GM18508 (cell line): Measurements from ENCODE around the gene GPR15LG.

Experiments
- ATAC-seq: cut with Tn5 transposase; IDR thresholded peaks from one replicate; pipeline ENCODE4 v1.9.1; 2021; ENCODE audit warnings: moderate number of reproducible peaks; ENCODE audit not compliant: insufficient read depth, unreplicated experiment

GPR15LG gene

DNA sequence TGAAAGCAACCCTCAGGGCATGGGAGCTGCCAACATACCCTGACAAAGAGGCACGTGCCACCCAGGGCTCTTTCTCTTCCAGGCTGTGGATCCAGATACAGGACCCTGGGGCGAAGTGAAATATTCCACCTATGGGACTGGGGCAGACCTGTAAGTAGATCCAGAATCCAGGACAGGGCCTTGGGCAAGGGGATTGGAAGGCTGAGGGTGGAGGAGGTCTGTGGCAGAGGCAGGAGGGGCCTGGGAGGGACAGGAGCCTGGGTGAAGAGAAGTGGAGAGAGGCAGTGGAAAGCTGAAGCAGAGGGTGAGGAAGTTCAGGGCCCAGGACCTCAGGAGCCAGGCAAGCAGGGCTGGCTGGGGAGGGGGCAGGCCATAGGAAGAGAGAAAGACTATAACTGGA, 38.0 kb downstream of the GPR15LG start:
- ATAC-seq: no peak

DNA sequence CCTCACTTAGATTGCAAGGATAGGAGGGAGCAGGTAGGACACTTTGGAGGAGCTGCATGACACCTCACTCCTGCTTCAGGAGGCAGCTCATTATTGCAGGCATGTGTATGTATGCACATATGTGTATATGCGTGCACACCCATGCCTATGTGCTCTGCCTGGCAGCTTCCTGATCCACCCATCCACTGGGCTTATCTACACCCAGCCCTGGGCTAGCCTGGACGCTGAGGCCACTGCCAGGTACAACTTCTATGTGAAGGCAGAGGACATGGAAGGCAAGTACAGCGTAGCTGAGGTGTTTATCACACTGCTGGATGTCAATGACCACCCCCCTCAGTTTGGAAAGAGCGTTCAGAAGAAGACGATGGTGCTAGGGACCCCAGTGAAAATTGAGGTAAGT, 38.4 kb downstream of the GPR15LG start:
- no peak for ATAC-seq

DNA sequence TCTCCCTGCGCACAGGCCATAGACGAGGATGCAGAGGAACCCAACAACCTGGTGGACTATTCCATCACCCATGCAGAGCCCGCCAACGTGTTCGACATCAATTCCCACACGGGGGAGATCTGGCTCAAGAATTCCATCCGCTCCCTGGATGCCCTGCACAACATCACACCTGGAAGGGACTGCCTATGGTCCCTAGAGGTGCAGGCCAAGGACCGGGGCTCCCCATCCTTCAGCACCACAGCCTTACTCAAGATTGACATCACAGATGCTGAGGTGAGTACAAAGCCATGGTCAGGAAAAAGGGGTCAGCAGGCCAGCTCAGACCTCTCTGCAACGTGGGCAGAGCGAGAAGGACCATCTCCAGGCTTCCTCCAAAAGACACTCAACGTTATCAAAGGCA, 39.5 kb downstream of the GPR15LG start:
- ATAC-seq: no peak

DNA sequence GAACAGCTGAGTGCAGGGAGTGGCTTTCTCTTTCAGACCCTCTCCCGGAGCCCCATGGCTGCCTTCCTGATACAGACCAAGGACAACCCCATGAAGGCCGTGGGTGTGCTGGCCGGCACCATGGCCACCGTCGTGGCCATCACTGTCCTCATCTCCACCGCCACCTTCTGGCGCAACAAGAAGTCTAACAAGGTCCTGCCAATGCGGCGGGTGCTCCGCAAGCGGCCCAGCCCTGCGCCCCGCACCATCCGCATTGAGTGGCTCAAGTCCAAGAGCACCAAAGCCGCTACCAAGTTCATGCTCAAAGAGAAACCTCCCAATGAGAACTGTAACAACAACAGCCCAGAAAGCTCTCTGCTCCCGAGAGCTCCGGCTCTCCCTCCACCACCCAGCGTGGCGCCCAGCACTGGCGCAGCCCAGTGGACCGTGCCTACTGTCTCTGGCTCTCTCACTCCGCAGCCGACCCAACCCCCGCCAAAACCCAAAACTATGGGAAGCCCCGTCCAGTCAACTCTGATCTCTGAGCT, 40.5 kb downstream of the GPR15LG start:
- ATAC-seq: no peak

DNA sequence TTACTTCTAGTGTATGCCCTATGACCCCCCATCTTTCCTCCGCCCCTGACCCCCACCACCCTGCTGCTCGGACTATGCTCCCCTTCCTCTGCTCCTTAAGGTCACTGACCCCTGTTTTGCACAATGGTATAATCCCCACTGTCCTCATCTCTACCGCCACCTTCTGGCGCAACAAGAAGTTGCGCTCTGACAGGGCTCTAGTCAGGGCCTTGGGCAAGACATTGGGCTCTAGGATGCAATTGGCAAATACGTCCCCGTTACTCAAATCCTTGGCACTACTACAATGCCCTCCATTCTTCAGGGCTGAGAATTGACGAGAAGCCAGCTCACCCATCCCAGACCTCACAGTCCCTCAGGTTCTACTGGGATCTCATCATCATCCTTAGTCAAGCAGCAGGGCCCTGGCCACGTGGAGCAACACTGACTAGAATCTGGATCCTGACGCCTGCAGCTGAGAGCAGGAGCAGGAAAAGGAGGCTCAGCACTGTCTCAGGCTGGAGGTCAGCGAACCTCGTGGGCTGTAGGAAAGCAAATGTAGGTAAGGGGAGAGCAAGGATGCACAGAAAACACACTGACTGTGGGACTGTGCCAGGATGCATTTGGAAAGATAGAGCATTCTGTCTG, 41.1 kb downstream of the GPR15LG start:
- ATAC-seq: peak; percentile 89

DNA sequence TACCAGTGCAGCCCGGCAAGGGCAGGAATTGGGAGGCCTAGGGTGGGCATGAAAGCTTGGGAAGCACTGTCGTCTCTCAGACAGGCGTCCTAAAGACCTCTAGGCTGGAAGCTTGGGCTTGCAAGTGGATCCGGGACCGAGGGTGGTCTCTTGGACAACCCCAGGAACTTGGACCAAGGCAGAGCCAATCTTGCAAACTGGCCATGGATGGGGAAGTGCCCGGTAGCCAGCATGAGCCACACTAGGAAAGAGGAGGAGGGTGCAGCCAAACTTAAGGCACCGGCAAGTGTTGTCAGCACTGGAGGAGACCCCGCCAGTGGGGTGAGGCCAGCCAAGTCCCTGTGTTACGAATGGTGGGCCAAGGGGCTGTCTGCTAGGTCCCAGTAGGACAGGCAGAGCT, 43.2 kb downstream of the GPR15LG start:
- no peak for ATAC-seq

DNA sequence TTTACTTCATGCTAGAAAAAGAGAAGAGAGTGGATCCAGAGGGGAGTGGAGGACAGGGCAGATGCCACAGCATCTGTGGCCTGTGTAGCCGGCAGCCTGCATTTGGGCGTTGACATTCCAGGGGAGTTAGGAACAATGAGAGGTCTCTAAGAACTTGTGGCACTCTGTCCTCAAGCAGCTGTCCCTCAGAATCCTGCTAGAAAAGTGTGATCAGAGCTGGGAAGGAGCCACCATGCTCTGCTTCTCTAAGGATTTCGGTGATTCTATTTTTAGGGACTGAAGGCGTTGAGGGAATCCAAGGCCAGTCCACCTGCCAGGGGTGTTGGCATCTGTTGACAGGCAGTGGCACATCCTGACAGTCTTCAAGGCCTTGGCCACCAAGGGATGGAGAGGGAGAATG, 44.1 kb downstream of the GPR15LG start:
- no peak for ATAC-seq

DNA sequence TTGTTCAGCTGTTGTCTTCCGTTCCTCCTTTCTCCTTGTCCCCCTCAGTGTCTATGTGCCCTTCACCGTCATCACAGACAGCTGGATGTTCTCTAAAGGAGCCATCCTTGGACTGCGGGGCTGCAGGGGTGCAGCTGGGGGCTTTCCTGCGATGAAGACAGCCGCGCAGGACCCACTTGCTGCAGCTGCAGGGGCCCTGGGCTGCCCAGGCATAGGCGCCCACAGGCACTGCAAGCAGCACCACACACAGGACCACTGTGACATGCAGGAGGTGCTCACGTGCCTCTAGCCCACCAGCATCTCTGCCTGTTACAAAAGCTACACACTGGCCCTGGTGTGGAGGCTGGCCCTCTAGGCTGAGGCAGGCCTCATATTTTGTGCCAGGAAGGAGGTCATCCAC, 48.3 kb downstream of the GPR15LG start:
- ATAC-seq: no peak

DNA sequence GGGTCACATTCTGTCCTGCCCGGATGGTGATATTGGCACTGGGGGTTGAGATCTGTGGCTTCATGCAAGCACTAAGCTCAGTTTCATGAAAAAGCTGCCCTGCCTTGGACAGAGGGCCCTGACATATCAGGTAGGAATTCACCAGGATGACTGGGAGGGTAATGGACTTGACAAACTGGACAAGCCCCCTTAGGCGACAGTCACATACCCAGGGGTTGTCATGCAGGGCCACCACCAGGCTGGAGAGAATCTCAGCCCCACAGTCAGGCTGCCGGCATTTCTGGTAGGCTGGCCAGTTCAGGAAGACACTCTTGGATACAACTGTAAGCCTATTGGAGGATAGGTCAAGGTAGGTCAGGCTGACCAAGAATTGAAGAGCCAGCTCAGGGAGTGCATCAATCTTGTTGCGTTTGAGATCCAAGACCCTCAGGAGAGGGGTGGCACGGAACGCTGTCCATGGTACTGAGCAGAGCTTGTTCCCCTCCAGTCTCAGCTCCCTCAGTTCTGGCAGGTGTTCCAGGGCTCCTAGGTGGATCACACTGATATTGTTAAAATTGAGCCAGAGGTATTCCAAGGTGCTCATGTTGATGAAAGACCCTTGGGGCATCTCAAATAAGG, 50.9 kb downstream of the GPR15LG start:
- no peak for ATAC-seq

DNA sequence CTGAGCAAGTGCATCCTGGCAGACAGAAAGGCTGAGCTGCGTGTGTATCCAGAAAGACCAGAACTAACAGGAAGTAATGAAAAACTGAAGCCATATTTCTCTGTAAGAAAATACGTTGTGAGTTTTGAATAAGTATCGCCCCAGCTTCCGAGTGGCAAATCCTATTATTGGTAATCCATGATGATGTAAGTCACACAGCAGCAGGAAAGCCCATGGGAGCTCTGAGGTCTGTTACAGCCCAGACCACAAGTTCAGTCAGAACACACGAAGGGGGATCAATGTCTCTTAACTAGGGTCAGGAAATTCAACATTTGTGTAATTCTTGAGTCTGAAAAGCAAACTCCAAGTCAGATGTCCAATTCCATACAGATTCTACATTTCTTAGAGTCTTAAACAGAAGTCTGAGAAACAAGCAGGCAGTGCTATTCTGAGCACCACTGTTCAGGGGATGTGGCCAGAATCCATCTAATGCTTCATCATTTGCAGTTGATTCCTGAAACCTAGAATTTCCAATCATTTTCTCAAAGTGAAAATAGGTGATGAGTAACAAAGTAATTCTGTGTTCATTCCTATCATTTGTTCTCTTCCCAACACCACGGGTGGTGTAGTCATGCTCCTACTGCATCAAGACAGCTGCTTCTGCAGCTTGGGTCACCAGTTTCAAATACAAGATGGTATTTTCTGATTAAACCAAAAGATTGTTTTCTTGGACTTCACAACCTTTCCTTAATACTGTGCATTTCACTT, 52.0 kb downstream of the GPR15LG start, which contains the start of gene LRIT2:
Gene LRIT2 (minus strand): TSS at position 118 of the 747 bp plus-strand sequence. CDS start 24 bp downstream, at position 94.
- ATAC-seq: no peak

DNA sequence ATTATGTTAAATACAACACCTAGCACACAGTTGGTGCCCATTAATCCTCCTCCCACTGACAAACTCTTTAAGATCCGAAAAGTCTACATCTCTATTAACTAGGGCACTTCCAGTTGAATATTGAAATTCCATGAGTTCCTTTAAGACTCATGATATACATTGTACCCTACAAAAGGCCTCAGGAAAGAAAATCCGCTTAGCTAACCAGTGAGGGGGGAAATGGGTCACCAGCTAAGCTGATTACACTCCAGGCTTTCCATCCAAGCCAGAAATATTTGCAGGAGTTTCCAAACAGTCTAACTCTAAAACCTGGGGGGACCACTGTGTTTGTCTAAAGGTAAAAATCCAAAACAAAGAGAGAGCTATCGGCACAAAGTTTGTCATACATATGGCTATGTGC, 53.0 kb downstream of the GPR15LG start:
- ATAC-seq: no peak

DNA sequence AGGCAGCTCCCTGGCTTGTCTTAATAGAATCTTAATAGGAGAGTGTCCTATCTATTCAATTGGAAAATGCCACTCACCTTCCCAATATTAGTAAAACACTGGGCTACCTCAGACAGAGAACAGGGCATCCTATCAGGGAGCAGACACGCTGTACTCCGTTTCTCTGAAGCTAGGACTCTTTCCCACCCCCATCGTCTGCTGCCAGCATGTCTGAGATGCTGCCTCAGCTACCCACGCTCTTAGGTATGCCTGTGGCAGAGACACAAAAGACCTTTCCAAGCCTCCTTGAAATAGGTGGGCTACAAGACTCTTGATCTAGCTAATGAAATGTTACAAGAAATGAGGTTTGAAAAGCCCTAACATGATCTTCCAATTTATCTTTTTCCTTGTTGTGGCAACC, 54.2 kb downstream of the GPR15LG start:
- no peak for ATAC-seq

DNA sequence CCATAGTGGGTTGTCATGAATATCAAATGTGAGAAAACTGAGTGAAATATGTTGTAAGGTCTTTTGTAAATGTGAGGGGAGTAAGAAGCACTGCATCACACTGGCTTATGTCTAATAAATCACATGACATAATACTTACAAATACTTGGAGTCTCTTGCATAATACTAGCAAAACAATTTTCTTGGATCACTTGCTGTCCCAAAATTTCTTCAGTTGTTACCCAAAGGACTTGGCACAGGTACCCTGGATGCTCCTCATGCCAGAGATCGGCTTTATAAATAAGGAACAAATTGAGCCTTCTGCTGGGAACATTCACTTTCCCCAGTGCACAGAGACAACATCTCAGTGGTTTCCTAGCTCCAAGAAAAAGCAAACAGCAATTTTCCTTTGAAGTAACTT, 56.8 kb downstream of the GPR15LG start:
- no peak for ATAC-seq

DNA sequence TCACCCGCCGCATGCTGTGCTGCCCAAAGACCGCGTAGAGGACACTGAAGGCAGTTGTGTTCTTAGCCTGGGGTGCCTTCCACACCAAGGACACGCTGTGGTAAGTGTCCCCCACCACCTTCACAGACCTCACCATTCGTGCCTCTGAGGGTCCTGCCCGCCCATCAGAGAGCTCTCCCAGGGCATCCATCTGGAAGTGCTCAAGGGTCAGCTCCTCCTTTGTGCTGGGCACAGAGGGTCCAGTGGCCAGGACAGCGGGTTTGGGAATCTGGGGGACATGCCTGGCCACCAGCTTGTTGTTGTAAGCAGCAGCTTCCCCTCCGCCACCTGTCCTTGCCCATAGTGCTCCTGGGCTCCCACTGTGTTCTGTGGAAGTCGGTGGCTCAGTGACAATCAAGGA, 58.8 kb downstream of the GPR15LG start:
- ATAC-seq: no peak

DNA sequence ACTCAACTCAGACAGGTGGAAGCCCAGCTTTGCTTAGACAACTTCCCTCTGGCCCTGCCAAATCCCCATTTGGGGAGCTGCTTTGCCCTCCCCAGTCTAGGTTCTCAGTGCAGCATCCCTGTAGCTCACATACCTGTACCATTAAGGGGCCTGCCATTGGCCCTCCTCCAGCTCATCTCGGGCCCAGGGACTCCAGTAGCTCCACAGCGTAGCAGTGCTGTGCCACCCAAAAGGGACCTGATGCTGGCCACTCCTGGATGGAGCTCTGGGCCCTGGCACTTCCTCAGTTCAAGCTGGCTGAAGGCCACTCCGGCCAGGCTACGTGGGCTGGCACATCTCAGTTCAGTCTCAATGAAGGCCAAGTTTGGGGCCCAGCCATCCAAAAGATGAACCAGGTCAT, 60.3 kb downstream of the GPR15LG start:
- ATAC-seq: no peak

DNA sequence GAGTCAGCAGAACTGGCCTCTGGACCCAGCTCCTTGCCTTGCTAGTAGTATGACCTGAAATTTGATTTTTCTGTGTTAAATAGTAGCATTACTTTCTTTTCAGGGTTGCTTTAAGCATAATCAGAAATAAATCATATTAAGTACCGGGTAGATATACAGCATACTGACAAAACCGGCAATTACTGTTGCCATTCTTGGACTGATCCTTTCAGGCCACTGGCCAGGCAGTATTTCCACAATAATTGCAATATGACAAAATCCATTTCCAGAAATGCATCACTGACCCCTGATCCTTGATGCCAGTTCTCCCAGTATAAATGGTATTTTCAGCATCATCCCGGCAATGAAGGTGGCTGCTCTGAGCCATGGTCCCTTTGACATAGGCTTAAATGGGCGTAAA, 60.9 kb downstream of the GPR15LG start:
- no peak for ATAC-seq
